SH-SY5Y (cell line): Measurements from ENCODE around the gene CEACAM16.

Experiments used
- GATA2 ChIP-seq: IDR thresholded peaks from 2 replicates; pipeline ENCODE4 v1.6.1; 2011; ENCODE audit warnings: mild to moderate bottlenecking, low read depth, low read length
- GATA3 ChIP-seq: IDR thresholded peaks from 2 replicates; pipeline ENCODE4 v1.6.1; 2011; ENCODE audit warnings: low read depth, mild to moderate bottlenecking, low read length, moderate library complexity

DNA sequence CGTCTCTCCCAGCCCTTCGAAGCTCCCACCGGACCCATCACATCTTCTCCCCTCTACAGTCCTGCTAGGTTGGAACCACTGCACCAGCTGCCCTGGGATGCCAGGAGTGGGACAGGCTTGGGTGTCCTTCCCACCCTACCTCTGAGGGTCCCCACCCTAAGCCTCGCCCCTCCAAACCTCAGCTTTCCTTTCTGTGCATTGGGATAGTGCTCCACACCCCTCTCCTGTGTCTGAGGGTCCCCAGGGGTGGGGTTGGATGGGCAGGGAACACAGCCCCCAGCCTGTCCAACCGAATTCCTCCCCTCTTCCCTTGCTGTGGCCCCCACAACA lies 47.6 kb downstream of the CEACAM16 start:
- TF ChIP-seq GATA3 (no peak), GATA2 (no peak)
